NK-92 (cell line): Measurements from ENCODE around the gene TMC5.
"Not testable (repeated sequence)": the region's sequence is repeated elsewhere in the genome, so short reads cannot be mapped to it uniquely, and the experiment has no call there.

Experiments
- DNase-seq: peaks from one replicate; lab custom pipeline; 2025; ENCODE audit not compliant: unreplicated experiment; lab: John Stamatoyannopoulos, UW

Gene TMC5

GRCh38 chr16:19417640-19418039, at the start of gene TMC5:
TSS of gene TMC5 (plus strand) at chr16:19417883. CDS start at chr16:19440039, 22,156 bp downstream.
- no peak for DNase-seq

GRCh38 chr16:19372541-19372940, 45.1 kb upstream of the TMC5 start:
- not testable (repeated sequence) for DNase-seq

- DNase-seq, result no peak
Observed at GRCh38 chr16:19374402-19374801, 43.3 kb upstream of the TMC5 start.

- no peak for DNase-seq
Observed at GRCh38 chr16:19375561-19376158, 42.0 kb upstream of the TMC5 start.

GRCh38 chr16:19377864-19378263, 39.8 kb upstream of the TMC5 start:
- DNase-seq, result no peak

GRCh38 chr16:19378511-19378910, 39.2 kb upstream of the TMC5 start:
- no peak for DNase-seq

GRCh38 chr16:19379838-19380237, 37.8 kb upstream of the TMC5 start:
- DNase-seq, result no peak

- no peak for DNase-seq
Observed at GRCh38 chr16:19380328-19380727, 37.4 kb upstream of the TMC5 start.

GRCh38 chr16:19382084-19382801, 35.4 kb upstream of the TMC5 start:
- DNase-seq, result no peak

GRCh38 chr16:19382887-19383816, 34.5 kb upstream of the TMC5 start:
- no peak for DNase-seq

GRCh38 chr16:19384656-19385055, 33.0 kb upstream of the TMC5 start:
- DNase-seq, result no peak

GRCh38 chr16:19386525-19386924, 31.2 kb upstream of the TMC5 start:
- no peak for DNase-seq

GRCh38 chr16:19389246-19389645, 28.4 kb upstream of the TMC5 start:
- no peak for DNase-seq

- DNase-seq, result not testable (repeated sequence)
Observed at GRCh38 chr16:19391185-19391776, 26.4 kb upstream of the TMC5 start.

- DNase-seq, result no peak
Observed at GRCh38 chr16:19392352-19392751, 25.3 kb upstream of the TMC5 start.

- no peak for DNase-seq
Observed at GRCh38 chr16:19393226-19394111, 24.2 kb upstream of the TMC5 start.

GRCh38 chr16:19395646-19396267, 21.9 kb upstream of the TMC5 start:
- not testable (repeated sequence) for DNase-seq

GRCh38 chr16:19396555-19397011, 21.1 kb upstream of the TMC5 start:
- no peak for DNase-seq

- DNase-seq, result not testable (repeated sequence)
Observed at GRCh38 chr16:19397373-19397772, 20.3 kb upstream of the TMC5 start.

GRCh38 chr16:19400711-19401110, 17.0 kb upstream of the TMC5 start:
- no peak for DNase-seq
